Left colon (tissue), 2 donors: ENCODE data around the gene SOCS2. TPM values are rescaled to one million over a fixed set of nuclear protein-coding genes. Genes with fewer than 3 reads are reported as not detected.
"Not testable (repeated sequence)": the region's sequence is repeated elsewhere in the genome, so short reads cannot be mapped to it uniquely, and the experiment has no call there.

Experiments used
- ATAC-seq: fragments of 200-7000 bp; cut with Tn5 transposase; one replicate; pipeline ENCODE4 v1.9.1; 2020; ENCODE audit warnings: mild to moderate bottlenecking, moderate library complexity
- DNase-seq, 2 donors: peaks; one replicate each; pipeline ENCODE4 v3.0.0-alpha.2; 2020
- intact Hi-C, 2 donors: fragments of 100-400 bp; cut with DNase I in 1 of 2; cut with micrococcal nuclease in 1 of 2; formaldehyde crosslinking; loops; one replicate each; pipeline versions ENCODE4 v1.11.2 to v1.14.0; 2022; cut with DNase I, micrococcal nuclease
- long read RNA-seq: library from polyadenylated mRNA; unstranded; transcript quantifications from one replicate; pipeline ENCODE4 v2.0.0, GENCODE V29; 2021
- total RNA-seq, 2 donors: library from RNA; stranded (reverse); fragmentation: NEBNext Ultra II Directional; extraction: Animal tissue kit (Norgen Biotek cat#: 25700); gene quantifications; one replicate each; pipeline ENCODE4 v1.2.1, GENCODE V29; 2021
- donor health status: DM: no; HTN: no; CAD: no.
- donor health status: DM: yes; HTN: yes; CAD: no.

Gene SOCS2, protein sequence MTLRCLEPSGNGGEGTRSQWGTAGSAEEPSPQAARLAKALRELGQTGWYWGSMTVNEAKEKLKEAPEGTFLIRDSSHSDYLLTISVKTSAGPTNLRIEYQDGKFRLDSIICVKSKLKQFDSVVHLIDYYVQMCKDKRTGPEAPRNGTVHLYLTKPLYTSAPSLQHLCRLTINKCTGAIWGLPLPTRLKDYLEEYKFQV
- total RNA-seq = 10 to 100 TPM; 19.5 to 27.9 TPM
- long read RNA-seq, transcript SOCS2-202 (3 exons, 1,065 nt) = major isoform, 10 of 22 reads
- long read RNA-seq, partial matches to known transcripts = 0 of 22 reads
- long read RNA-seq, other reads (novel, unspliced or antisense) = 3 of 22 reads

DNA sequence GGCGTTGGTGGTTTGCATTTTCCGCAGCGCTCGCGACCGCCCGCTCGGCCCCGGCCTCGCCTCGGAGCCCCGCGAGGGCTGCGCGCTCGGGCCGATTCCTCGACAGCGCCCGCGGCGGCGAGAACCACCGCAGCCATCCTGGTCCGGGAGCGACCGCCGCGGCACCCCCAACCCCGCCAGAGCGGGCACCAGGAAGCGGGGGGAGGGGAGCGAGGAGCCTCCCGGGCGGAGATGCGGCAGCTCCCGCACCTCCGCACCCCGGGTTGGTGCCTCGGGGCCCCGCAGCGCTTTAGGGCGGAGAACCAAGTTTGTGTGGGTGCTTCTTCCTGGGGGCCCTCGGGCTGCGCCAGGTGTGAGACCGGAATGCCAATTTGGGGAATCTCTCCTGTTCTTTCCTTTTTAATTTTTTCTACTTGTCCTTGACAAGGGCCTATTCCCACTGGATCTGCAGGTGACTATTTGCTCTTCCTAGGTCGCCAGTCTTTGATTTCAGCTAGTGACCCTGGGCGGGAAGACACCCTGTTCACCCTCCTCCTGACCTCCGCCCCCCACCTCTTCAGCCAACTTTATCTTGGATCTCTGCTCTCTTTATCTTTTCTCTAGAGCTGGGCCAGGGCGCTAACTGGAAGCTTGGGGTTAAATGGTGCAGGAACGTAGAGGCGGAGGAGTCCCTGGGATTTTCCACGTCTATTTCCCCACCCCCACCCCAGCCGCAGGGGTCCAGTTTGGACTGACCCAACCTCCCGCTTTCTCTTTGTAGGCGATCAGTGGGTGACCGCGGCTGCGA, at the start of gene SOCS2:
Gene SOCS2 (plus strand): TSS at position 751 of the 787 bp plus-strand sequence. CDS start 223 bp downstream, outside the sequence.
- peak; percentile 59 to 74 for DNase-seq
- intact Hi-C loops = loop anchor here in 1 of 2 donors (5.0 to 10.0 kb wide), 2 partner anchors 103 to 170 kb away; partner anchors contain the start of gene CRADD
- peak; percentile 7 for ATAC-seq

DNA sequence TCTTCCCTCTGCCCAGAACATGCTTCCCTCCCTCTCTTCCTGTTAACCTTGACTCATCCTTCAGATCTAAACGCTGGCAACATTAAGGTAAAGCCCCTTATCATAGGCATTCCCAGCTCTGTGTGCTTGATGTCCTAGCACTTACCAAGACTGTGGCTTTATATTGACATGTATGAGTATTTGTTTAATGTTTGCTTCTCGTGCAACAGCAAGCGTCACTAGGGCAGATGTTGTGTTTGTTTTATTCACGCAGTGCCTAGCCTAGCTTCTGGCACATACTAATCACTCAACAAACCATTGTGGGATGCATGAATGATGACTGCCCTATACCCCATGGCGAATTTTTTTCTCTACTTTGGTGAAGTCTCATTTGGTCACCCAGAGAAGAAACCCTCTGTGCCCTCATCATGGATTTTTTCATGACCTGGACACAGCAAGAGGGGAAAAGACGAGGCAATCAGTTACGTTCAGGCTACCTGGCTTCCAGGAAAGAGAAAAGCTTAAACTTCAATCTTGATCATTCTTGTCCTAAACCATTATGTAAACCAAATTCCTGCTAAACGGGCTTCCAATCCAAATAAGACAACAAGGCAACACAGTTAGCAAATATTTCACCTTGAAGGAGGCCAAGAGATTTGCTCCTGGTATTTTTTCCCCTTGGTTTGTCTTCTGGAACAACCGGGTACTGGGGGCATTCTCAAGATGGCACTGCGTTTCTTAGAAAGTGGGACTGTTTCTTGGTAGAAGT, 47.9 kb upstream of the SOCS2 start:
- ATAC-seq (no peak), DNase-seq (no peak)
- intact Hi-C loops = no loop called here

DNA sequence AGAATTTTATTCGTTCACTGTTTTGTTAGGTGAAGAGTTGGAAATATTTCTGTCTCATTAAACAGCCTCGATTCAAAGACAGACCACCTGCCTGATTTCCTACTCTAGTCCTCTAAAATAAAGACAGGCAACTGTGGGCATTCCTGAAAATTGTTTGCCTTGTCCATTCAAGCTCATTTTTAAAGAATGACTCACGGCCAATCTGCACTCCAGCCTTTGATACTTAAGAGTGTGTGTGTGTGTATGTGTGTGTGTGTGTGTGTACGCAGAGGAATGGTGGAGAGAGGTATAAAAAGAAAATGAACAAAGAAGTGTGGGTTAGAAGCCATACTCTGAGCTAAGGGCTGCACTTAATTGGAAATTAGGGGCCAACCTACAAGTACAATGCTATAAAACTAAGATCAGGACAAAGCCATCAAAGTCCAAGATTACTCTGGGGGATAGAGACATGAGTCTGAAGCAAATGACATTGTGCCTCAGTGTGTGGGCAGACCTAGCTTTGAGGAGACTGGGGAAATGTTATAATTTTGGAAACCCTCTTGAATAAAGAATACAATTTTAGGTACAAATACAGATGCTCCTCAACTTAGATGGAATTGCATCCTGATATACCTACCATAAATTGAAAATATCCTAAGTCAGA, 45.6 kb upstream of the SOCS2 start:
- ATAC-seq = no peak
- DNase-seq = no peak
- intact Hi-C loops = no loop called here

DNA sequence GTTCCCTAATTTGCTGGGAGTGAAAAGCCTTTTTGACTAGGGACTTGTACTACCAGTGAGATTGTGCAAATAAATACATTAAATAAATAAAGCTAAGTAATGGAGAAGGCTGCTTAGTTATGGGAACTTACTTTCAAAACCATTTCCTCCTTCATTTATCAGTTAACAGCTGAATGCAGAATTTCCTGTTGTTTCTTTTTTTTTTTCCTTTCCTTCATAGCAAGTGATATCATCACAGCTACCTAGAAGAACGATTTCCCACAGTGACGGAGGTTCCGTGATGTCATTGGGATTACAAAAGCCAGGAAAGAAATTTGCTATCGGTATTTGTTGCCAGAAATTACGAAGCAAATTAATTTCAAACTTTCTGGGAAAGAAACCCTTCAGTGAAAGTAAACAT, 42.1 kb upstream of the SOCS2 start:
- ATAC-seq (no peak), DNase-seq (no peak)
- intact Hi-C loops = no loop called here

GRCh38 chr12:93533310-93533709, 39.2 kb upstream of the SOCS2 start:
- DNase-seq (no peak), ATAC-seq (no peak)
- intact Hi-C loops = no loop called here

GRCh38 chr12:93536111-93536765, 36.2 kb upstream of the SOCS2 start:
- ATAC-seq = no peak
- DNase-seq = no peak
- intact Hi-C loops = no loop called here

- ATAC-seq (no peak), DNase-seq (no peak)
- intact Hi-C loops = no loop called here
Observed at GRCh38 chr12:93536766-93537488, 35.5 kb upstream of the SOCS2 start.

DNA sequence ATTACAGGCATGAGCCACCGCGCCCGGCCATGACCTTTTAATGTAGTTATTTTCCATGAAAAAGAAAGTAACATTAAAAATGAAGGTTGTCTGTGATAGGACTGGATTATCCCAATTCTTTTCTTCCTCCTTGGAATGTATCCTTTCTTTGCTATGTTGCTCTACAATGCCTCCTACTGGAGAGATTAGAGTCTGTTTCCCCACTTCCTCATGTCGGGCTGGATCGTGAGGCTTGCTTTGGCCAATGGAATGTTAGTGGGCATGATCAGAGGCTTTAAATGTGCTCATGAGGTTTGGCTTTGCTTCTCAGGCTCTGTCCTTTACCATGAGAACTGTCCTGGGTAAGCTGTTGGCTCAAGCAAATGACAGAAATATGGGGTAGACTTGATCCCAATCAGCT, 34.7 kb upstream of the SOCS2 start:
- ATAC-seq (no peak), DNase-seq (no peak)
- intact Hi-C loops = no loop called here

DNA sequence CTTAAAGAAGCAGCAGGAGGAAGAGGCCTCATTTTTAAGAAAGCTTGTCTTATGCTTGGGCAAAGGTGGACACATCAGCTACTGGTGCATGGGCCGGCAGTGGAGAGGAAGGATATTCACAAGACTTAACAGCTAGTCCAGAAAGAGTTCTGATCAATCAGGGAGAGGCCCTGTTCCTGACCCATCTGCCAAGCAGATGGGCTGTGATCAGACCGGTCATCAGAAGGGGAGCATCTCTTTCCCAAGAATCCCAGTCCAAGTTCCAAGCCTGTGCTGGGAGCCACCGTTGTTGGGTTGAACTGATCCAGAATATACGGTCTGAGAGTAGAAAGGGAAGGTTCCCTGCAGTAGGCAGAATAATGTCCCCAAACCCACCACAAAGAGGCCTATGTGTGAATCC, 32.7 kb upstream of the SOCS2 start:
- DNase-seq = no peak
- ATAC-seq = no peak
- intact Hi-C loops = no loop called here

DNA sequence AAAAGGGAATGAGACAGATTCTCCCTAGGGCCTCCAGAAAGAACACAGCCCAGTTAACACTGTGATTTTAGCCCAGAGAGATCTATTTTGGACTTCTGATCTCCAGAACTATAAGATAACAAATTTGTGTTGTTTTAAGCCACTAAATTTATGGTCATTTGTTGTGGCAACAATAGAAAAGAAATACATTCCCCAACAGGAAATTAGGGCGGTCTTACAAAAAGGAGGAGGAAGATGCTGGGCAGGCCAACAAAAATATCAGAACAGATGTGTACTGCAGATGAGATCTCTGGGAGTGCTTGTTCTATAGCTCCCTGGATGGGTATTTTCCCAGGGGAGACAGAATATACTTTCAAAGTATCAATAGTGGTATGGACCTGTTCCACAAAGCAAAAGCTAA, 32.0 kb upstream of the SOCS2 start:
- intact Hi-C loops = no loop called here
- no peak for ATAC-seq
- DNase-seq = no peak

- intact Hi-C loops = no loop called here
Observed at GRCh38 chr12:93541578-93542225, 30.8 kb upstream of the SOCS2 start.

GRCh38 chr12:93547778-93548177, 24.7 kb upstream of the SOCS2 start:
- intact Hi-C loops = no loop called here
- ATAC-seq (no peak), DNase-seq (no peak)

More at GRCh38 chr12:93541578-93542225, 30.8 kb upstream of the SOCS2 start:
- DNase-seq (no peak), ATAC-seq (no peak)

GRCh38 chr12:93549174-93549573, 23.3 kb upstream of the SOCS2 start:
- no peak for DNase-seq
- intact Hi-C loops = no loop called here
- no peak for ATAC-seq

- ATAC-seq (no peak), DNase-seq (no peak)
Observed at GRCh38 chr12:93550748-93551611, 21.5 kb upstream of the SOCS2 start.

GRCh38 chr12:93552427-93552826, 20.0 kb upstream of the SOCS2 start:
- ATAC-seq (no peak), DNase-seq (no peak)
- intact Hi-C loops = no loop called here

More at GRCh38 chr12:93550748-93551611, 21.5 kb upstream of the SOCS2 start:
- intact Hi-C loops = no loop called here

DNA sequence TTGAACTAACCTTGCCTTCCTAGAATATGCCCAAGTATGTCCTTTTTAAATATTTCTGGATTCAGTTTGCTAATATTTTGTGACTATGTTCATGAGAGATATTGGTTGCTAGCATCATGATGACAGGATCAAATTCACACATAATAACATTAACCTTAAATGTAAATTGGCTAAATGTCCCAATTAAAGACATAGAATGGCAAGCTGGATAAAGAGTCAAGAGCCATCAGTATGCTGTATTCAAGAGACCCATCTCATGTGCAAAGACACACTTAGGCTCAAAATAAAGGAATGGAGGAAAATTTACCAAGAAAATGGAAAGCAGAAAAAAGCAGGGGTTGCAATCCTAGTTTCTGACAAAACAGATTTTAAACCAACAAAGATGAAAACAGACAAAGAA, 14.6 kb upstream of the SOCS2 start:
- DNase-seq, ATAC-seq, intact Hi-C loops: not testable (repeated sequence)
